ENCODE measurements around the gene CFAP73.

The CFAP73 gene

GRCh38 chr12:113127791-113128199 is 21.7 kb upstream of the CFAP73 start:
- no peak for DNase-seq (ENCODE audit: extremely low read depth, insufficient read length)
- Histone ChIP-seq H3K36me3 (ENCODE audit: control insufficient read depth, insufficient read depth, low read length) (no peaks in the 10 kb centered on the region), H3K4me3 (replicated peaks; ENCODE audit: low read depth, low read length) (no peak overlapping the region), H3K27me3 (replicated peaks; ENCODE audit: control insufficient read depth, insufficient read depth, low read length) (peaks cover 3% of the 10 kb centered on the region)
- TF ChIP-seq, protein P1, sequence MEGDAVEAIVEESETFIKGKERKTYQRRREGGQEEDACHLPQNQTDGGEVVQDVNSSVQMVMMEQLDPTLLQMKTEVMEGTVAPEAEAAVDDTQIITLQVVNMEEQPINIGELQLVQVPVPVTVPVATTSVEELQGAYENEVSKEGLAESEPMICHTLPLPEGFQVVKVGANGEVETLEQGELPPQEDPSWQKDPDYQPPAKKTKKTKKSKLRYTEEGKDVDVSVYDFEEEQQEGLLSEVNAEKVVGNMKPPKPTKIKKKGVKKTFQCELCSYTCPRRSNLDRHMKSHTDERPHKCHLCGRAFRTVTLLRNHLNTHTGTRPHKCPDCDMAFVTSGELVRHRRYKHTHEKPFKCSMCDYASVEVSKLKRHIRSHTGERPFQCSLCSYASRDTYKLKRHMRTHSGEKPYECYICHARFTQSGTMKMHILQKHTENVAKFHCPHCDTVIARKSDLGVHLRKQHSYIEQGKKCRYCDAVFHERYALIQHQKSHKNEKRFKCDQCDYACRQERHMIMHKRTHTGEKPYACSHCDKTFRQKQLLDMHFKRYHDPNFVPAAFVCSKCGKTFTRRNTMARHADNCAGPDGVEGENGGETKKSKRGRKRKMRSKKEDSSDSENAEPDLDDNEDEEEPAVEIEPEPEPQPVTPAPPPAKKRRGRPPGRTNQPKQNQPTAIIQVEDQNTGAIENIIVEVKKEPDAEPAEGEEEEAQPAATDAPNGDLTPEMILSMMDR (IDR thresholded peaks at IDR 0.05; ENCODE audit: insufficient read depth, low read length, poor library complexity, severe bottlenecking), result no peak

GRCh38 chr12:113128802-113129663 is 20.5 kb upstream of the CFAP73 start:
- DNase-seq (ENCODE audit: extremely low read depth, insufficient read length), result no peak
- Histone ChIP-seq H3K4me3 (replicated peaks; ENCODE audit: low read depth, low read length) (no peak overlapping the region), H3K27me3 (replicated peaks; ENCODE audit: control insufficient read depth, insufficient read depth, low read length) (peaks cover 3% of the 10 kb centered on the region), H3K36me3 (ENCODE audit: control insufficient read depth, insufficient read depth, low read length) (no peaks in the 10 kb centered on the region)
- TF ChIP-seq, protein P1 (IDR thresholded peaks at IDR 0.05; ENCODE audit: insufficient read depth, low read length, poor library complexity, severe bottlenecking), result no peak

- H3K4me3 ChIP-seq (replicated peaks; ENCODE audit: low read depth, low read length), result no peak overlapping the region
- peaks cover 3% of the 10 kb centered on the region for H3K27me3 ChIP-seq (replicated peaks; ENCODE audit: control insufficient read depth, insufficient read depth, low read length)
- H3K36me3 ChIP-seq (ENCODE audit: control insufficient read depth, insufficient read depth, low read length), result no peaks in the 10 kb centered on the region
- DNase-seq (ENCODE audit: extremely low read depth, insufficient read length), result no peak
- TF ChIP-seq, protein P1 (IDR thresholded peaks at IDR 0.05; ENCODE audit: insufficient read depth, low read length, poor library complexity, severe bottlenecking), result no peak
These were observed 19.7 kb upstream of the CFAP73 start for GRCh38 chr12:113129664-113130456.

DNA sequence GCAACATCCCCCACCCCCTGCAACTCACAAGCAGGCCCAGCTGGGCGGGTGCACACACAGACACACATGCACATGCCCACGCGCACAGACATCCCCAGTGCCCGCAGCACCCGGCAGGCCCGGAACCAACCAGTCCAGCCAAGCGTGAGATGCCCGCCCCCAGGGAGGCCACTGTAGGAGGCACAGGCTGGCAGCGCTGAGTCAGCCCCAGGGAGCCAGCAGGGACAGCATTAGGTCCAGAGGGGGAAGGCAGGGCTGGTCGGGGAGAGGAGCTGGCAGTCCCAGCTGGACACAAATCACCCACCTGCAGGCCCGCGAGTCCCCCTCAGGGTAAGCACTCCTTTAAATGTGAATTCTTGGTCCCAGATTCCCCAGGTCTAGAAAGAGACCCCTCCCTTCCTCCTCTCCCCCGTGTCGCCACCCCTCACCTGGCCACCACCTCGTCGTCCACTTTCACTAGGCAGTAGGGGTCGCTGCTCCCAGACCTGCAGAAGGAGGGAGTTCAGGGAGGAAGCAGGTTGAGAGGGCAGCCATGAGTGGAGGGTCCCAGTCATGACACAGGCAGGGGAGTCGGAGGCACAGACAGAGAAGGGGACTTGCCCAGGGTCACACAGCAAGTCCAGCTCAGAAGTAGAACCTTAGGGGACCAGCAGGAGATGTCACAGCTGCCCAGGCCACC is 18.9 kb upstream of the CFAP73 start:
- H3K36me3 ChIP-seq (ENCODE audit: control insufficient read depth, insufficient read depth, low read length), result no peaks in the 10 kb centered on the region
- TF ChIP-seq, protein P1 (IDR thresholded peaks at IDR 0.05; ENCODE audit: insufficient read depth, low read length, poor library complexity, severe bottlenecking), result peak; percentile 41
- DNase-seq (ENCODE audit: extremely low read depth, insufficient read length), result no peak
- peaks cover 3% of the 10 kb centered on the region for H3K27me3 ChIP-seq (replicated peaks; ENCODE audit: control insufficient read depth, insufficient read depth, low read length)
- H3K4me3 ChIP-seq (replicated peaks; ENCODE audit: low read depth, low read length), result no peak overlapping the region

- no peak for DNase-seq (ENCODE audit: extremely low read depth, insufficient read length)
These were observed 18.0 kb upstream of the CFAP73 start for GRCh38 chr12:113131556-113131955.

More at GRCh38 chr12:113131556-113131955, 18.0 kb upstream of the CFAP73 start:
- Histone ChIP-seq H3K36me3 (ENCODE audit: control insufficient read depth, insufficient read depth, low read length) (no peaks in the 10 kb centered on the region), H3K4me3 (replicated peaks; ENCODE audit: low read depth, low read length) (no peak overlapping the region), H3K27me3 (replicated peaks; ENCODE audit: control insufficient read depth, insufficient read depth, low read length) (peaks cover 3% of the 10 kb centered on the region)
- TF ChIP-seq, protein P1 (IDR thresholded peaks at IDR 0.05; ENCODE audit: insufficient read depth, low read length, poor library complexity, severe bottlenecking), result no peak
